Bronchial epithelial cell (primary cell): ENCODE data around the gene IPO4. TPM values are rescaled to one million over a fixed set of nuclear protein-coding genes. Genes with fewer than 3 reads are reported as not detected.

Source experiments
- DNase-seq: peaks from one replicate; pipeline ENCODE4 v3.0.0-alpha.2; 2010; ENCODE audit warnings: low read depth
- FAIRE-seq: peaks from 2 replicates; lab custom pipeline; 2011; peaks lifted over from hg19 to GRCh38; lab: Jason Lieb, UNC
- H3K27me3 ChIP-seq: 2 replicates; pipeline ENCODE4 v1.5.1; 2011; ENCODE audit warnings: low read length; ENCODE audit not compliant: control insufficient read depth, insufficient read depth
- H3K36me3 ChIP-seq: 2 replicates; pipeline ENCODE4 v1.5.1; 2011; ENCODE audit warnings: low read length; ENCODE audit not compliant: control insufficient read depth, insufficient read depth
- H3K4me3 ChIP-seq: 2 replicates; pipeline ENCODE4 v1.5.1; 2011; ENCODE audit warnings: mild to moderate bottlenecking, low read depth, low read length, control low read depth
- CTCF ChIP-seq: IDR thresholded peaks from 2 replicates; pipeline ENCODE4 v1.5.1; 2011; ENCODE audit warnings: mild to moderate bottlenecking, moderate library complexity, low read length, control low read depth, inconsistent platforms; ENCODE audit not compliant: insufficient read depth, severe bottlenecking
- total RNA-seq: library from RNA; depleted of rRNA; stranded (reverse); fragments of >200 nt; gene quantifications from 2 replicates; pipeline ENCODE4 v1.2.1, GENCODE V29; 2014

IPO4 gene
- total RNA-seq, 1 donor from 2014 or later = 41.9 TPM

DNA sequence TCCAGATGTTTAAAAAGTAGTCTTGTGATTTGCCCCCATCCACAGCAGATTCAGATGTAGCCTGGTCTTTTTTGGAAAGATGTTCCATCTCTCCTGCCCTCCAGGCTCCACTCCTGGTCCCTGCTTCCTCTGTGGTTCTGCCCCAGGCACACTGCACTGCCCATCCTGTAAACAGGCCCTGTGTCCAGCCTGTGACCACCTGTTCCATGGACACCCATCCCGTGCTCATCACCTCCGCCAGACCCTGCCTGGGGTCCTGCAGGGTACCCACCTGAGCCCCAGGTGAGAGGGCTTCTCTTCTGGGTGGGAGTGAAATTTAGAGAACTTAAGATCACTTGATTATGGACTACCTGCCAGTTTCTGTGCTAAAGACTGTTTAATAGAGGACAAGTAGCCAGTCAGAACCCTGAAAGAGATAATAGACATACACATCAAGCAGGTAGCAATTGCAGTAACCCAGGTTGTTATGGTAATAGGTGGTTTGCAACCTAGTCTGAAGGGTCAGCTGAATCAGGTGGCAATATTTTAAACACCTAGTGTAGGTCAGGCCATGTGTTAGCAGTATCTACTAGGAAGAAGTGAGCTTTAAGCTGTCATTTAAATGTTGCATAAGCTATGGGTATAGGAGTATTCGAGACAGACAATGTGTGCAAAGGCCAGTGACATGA, 39.2 kb downstream of the IPO4 start:
- DNase-seq = no peak
- H3K36me3 ChIP-seq = peaks cover 24% of the 10 kb centered on the region
- H3K27me3 ChIP-seq = no peaks in the 10 kb centered on the region
- TF ChIP-seq CTCF = no peak
- no peak overlapping the region for H3K4me3 ChIP-seq
- FAIRE-seq = no peak

GRCh38 chr14:24147761-24148428, 40.7 kb downstream of the IPO4 start:
- DNase-seq (no peak), FAIRE-seq (no peak)
- Histone ChIP-seq H3K4me3 (peak overlapping the region; percentile 77), H3K27me3 (no peaks in the 10 kb centered on the region), H3K36me3 (peaks cover 25% of the 10 kb centered on the region)
- TF ChIP-seq CTCF = no peak

DNA sequence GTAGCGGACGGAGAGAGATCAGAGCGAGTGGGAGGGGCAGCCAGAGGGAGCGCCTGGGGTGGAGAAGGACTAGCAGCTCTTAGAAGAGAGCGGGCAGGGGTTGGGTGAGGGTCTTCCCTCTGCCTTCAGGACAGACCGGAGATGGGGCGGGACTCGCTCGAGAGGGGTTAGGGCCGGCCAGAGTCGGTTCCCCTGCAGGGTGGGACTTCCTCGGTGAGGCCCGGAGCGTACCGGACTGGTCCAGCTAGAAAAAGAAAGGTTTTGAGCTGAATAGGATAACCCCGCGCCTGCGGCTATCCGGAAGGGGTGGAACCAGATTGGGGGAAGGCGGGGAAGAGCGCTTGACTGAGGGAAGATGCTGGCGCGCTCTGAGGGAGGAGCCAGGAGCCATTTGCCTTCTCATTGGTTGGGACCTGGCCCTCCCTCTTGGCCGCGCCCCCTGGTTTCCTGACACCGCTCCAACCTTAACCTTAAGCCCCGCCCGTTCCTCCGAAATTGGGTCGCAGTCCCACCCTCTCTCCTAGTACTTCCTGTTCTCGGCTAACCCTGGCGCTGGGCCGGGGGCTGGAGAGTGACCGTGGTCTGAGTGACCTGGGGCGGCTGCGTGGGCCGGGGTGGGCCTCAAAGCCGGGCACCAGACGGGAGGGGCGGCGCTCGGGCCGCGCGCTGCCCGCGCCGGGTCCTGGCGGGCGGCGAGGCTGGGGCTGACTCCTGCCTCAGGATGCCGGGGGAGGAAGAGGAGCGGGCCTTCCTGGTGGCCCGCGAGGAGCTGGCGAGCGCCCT, 41.4 kb downstream of the IPO4 start, which contains the start of gene RNF31:
Gene RNF31 (plus strand): TSS at position 521 of the 783 bp plus-strand sequence. CDS start 201 bp downstream, at position 722.
- FAIRE-seq (no peak), DNase-seq (peak; percentile 95)
- H3K27me3 ChIP-seq = no peaks in the 10 kb centered on the region
- peak within 1 kb of the TSS; percentile 77 for H3K4me3 ChIP-seq
- TF ChIP-seq CTCF = no peak
- H3K36me3 ChIP-seq = peaks cover 25% of the 10 kb centered on the region

- FAIRE-seq (no peak), DNase-seq (peak; percentile 88)
- Histone ChIP-seq H3K36me3 (peaks cover 21% of the 10 kb centered on the region), H3K4me3 (peak within 1 kb of the TSS; percentile 77), H3K27me3 (no peaks in the 10 kb centered on the region)
- no peak for TF ChIP-seq CTCF
Measured at GRCh38 chr14:24146453-24146977, 42.1 kb downstream of the IPO4 start, which contains the start of gene PSME2. TSS of gene PSME2 (minus strand) at chr14:24146610. CDS start at chr14:24146581, 29 bp downstream.

- H3K36me3 ChIP-seq = peaks cover 15% of the 10 kb centered on the region
- peak overlapping the region; percentile 77 for H3K4me3 ChIP-seq
- DNase-seq (peak; percentile 71), FAIRE-seq (no peak)
- H3K27me3 ChIP-seq = no peaks in the 10 kb centered on the region
- no peak for TF ChIP-seq CTCF
Measured at GRCh38 chr14:24145690-24146452, 42.7 kb downstream of the IPO4 start.
